ENCODE data around the gene SOX1. TPM values are rescaled to one million over a fixed set of nuclear protein-coding genes. Genes with fewer than 3 reads are reported as not detected.
A peak's percentile ranks its signal among the peaks of the same experiment; 100 is the strongest.

The SOX1 gene
- total and polyA plus RNA-seq, 8 donors = not detected

DNA sequence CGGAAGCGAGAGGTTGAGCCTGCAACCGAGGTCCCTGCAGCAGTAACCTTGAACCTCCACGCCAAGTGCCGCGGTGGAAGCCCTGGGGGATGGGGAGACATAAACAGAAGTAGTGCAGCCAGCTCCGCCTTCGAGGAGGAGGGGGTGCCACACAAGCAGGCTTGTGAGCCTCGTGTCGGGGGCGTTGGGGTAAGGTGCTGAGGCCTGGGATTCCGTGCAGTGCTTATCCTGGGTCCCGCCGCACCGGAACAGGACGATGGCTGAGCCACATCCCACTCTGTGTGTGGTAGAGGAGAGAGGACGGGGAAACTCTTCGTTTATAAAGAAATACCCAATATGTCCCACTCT is 51.0 kb downstream of the SOX1 start:
- DNase-seq = peak in 1 of 2 donors; percentile 17
- 55 to 74% (median 64%) methylated on average over 18 of the region's 18 CpGs for WGBS, 5 donors
- no peaks in the 10 kb centered on the region for H3K9me3 ChIP-seq
- TF ChIP-seq EP300 (IDR thresholded peaks at IDR 0.05) (no peak), POLR2A (IDR thresholded peaks at IDR 0.05) (no peak), POLR2AphosphoS5 (IDR thresholded peaks at IDR 0.05) (no peak)
- TF ChIP-seq, protein P1, sequence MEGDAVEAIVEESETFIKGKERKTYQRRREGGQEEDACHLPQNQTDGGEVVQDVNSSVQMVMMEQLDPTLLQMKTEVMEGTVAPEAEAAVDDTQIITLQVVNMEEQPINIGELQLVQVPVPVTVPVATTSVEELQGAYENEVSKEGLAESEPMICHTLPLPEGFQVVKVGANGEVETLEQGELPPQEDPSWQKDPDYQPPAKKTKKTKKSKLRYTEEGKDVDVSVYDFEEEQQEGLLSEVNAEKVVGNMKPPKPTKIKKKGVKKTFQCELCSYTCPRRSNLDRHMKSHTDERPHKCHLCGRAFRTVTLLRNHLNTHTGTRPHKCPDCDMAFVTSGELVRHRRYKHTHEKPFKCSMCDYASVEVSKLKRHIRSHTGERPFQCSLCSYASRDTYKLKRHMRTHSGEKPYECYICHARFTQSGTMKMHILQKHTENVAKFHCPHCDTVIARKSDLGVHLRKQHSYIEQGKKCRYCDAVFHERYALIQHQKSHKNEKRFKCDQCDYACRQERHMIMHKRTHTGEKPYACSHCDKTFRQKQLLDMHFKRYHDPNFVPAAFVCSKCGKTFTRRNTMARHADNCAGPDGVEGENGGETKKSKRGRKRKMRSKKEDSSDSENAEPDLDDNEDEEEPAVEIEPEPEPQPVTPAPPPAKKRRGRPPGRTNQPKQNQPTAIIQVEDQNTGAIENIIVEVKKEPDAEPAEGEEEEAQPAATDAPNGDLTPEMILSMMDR (IDR thresholded peaks at IDR 0.05) = no peak
- no peaks in the 10 kb centered on the region for H3K36me3 ChIP-seq
- intact Hi-C loops (cut with DNase I; ENCODE audit: low total_unique reads) = no loop called here
- peaks cover 0 to 72% (median 0%) of the 10 kb centered on the region in 3 donors for H3K27me3 ChIP-seq
- H3K27ac ChIP-seq = no peak overlapping the region
- no peak overlapping the region for H3K4me3 ChIP-seq
- H3K4me1 ChIP-seq = no peaks in the 10 kb centered on the region

DNA sequence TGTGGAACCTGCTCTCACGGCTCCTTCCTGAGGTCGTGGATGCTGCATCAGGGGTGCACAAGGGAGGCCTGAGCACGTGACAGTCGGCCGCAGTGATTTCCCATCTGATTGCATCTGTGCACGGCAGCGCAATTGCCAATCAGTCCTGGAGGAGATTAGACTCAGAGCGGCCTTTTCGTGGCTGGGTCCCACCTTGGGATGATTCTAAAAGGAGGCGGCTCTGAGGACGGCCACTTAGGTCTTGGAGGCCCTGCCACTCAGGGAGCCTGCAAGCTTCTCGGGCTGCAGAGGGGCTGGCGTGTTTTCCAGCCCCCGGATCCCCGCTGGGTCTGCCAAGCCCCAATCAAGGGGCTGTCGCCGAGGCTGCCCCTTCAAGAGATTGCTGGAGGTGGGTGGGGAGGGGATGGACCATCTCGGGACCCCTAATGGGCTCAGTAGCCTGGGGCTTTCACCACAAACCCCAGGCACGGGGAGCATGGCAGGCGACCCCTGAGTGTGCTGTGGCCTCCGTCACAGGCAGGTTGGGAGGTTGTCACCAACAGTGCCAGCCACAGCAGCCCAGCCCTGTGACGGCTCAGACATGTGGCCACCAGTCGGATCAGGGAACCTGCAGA is 51.6 kb downstream of the SOX1 start:
- DNase-seq = peak in 1 of 2 donors; percentile 13
- Histone ChIP-seq H3K36me3 (no peaks in the 10 kb centered on the region), H3K4me3 (no peak overlapping the region), H3K27ac (no peak overlapping the region), H3K9me3 (no peaks in the 10 kb centered on the region), H3K27me3 (peaks cover 0 to 68% (median 0%) of the 10 kb centered on the region in 3 donors), H3K4me1 (no peaks in the 10 kb centered on the region)
- TF ChIP-seq, protein P1 (IDR thresholded peaks at IDR 0.05) = no peak
- TF ChIP-seq EP300 (IDR thresholded peaks at IDR 0.05) (no peak), POLR2AphosphoS5 (IDR thresholded peaks at IDR 0.05) (no peak), POLR2A (IDR thresholded peaks at IDR 0.05) (no peak)
- WGBS, 5 donors = 67 to 75% (median 70%) methylated on average over 12 to 23 of the region's 23 CpGs
- intact Hi-C loops (cut with DNase I; ENCODE audit: low total_unique reads) = no loop called here

DNA sequence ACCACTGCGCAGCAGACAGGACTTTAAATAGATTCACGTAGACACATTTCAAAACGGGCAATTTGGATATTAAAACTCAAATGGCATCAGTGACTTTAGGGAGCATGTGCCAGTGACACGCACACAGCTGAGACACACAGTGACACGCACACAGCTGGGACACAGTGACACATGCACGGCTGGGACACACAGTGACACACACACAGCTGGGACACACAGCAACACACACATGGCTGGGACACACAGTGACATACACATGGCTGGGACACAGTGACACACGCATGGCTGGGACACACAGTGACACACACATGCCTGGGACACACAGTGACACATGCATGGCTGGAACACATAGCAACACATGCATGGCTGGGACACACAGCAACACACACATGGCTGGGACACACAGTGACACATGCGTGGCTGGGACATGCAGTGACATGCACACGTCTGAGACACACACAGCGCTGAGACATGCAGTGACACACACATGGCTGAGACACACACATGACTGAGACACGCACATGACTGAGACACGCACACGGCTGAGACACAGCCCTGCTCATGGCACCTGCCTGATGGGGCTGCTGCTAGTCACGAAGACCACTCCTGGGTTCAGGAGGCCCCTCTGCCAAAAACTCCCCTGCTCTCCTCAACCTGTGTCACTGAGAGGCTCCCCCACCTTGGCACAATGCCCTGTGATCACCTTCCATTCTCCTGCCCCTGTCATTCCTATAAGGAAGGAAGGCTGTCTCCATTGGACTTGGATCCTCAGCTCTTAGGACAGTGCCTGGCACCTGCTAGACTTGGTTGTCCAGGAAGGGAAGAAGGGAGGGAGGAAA is 52.5 kb downstream of the SOX1 start:
- H3K4me1 ChIP-seq = no peaks in the 10 kb centered on the region
- H3K27ac ChIP-seq = no peak overlapping the region
- WGBS, 5 donors = 84 to 93% (median 88%) methylated on average over 11 to 14 of the region's 14 CpGs
- H3K4me3 ChIP-seq = no peak overlapping the region
- TF ChIP-seq, protein P1 (IDR thresholded peaks at IDR 0.05) = no peak
- TF ChIP-seq EP300 (IDR thresholded peaks at IDR 0.05) (no peak), POLR2A (IDR thresholded peaks at IDR 0.05) (no peak), POLR2AphosphoS5 (IDR thresholded peaks at IDR 0.05) (no peak)
- H3K36me3 ChIP-seq = no peaks in the 10 kb centered on the region
- H3K27me3 ChIP-seq = peaks cover 0 to 59% (median 0%) of the 10 kb centered on the region in 3 donors
- no peaks in the 10 kb centered on the region for H3K9me3 ChIP-seq
- intact Hi-C loops (cut with DNase I; ENCODE audit: low total_unique reads) = no loop called here
- DNase-seq = peak in 1 of 2 donors; percentile 18

DNA sequence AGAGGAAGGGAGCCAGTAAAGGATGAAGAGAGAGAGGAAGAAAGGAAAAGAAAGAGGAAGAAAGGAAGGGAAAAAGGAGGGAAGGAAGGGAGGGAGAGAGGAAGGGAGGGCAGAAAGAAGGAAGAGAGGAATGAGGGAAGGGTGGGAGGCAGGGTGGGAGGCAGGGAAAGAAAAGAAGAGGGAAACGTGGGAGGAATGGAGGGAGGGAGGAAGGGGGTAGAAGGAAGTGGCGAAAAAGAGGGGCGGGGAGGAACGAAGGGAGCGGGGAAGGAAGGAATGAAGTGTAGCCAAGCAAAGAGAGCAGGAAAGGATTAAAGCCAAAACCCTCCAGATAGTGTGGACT is 53.1 kb downstream of the SOX1 start:
- no peak for DNase-seq
- Histone ChIP-seq H3K36me3 (no peaks in the 10 kb centered on the region), H3K27ac (no peak overlapping the region), H3K4me3 (no peak overlapping the region), H3K27me3 (peaks cover 0 to 55% (median 0%) of the 10 kb centered on the region in 3 donors), H3K9me3 (no peaks in the 10 kb centered on the region), H3K4me1 (no peaks in the 10 kb centered on the region)
- WGBS, 5 donors = 46 to 63% (median 53%) methylated on average over 5 of the region's 5 CpGs
- TF ChIP-seq POLR2AphosphoS5 (IDR thresholded peaks at IDR 0.05) (no peak), EP300 (IDR thresholded peaks at IDR 0.05) (no peak), POLR2A (IDR thresholded peaks at IDR 0.05) (no peak)
- TF ChIP-seq, protein P1 (IDR thresholded peaks at IDR 0.05) = no peak
- intact Hi-C loops (cut with DNase I; ENCODE audit: low total_unique reads) = no loop called here

Small RNA genes within 50 kb of the gene (small RNA-seq; reads per million reads assigned to genes)
- 0 to 0.23 (median 0.03) reads per million in 4 donors for gene RF00287
